Astrocyte (in vitro differentiated cells and primary cell): ENCODE data around the gene KDM2B. TPM values are rescaled to one million over a fixed set of nuclear protein-coding genes. Genes with fewer than 3 reads are reported as not detected.

Experiments
- DNase-seq: peaks from one replicate; pipeline ENCODE4 v3.0.0-alpha.2; 2010; ENCODE audit warnings: low read depth
- FAIRE-seq: peaks from 2 replicates; lab custom pipeline; 2011; peaks lifted over from hg19 to GRCh38; lab: Jason Lieb, UNC
- H2AFZ ChIP-seq: 2 replicates; pipeline ENCODE4 v1.6.0; 2012; ENCODE audit warnings: low read depth, low read length, inconsistent platforms
- H3K27ac ChIP-seq: 2 replicates; pipeline ENCODE4 v1.5.1; 2011; ENCODE audit warnings: low read depth, low read length, inconsistent platforms
- H3K27me3 ChIP-seq: 2 replicates; pipeline ENCODE4 v1.6.0; 2011; ENCODE audit warnings: low read length, inconsistent platforms; ENCODE audit not compliant: insufficient read depth
- H3K36me3 ChIP-seq: 2 replicates; pipeline ENCODE4 v1.5.1; 2011; ENCODE audit warnings: low read length, inconsistent platforms; ENCODE audit not compliant: insufficient read depth
- H3K4me1 ChIP-seq: 2 replicates; pipeline ENCODE4 v1.5.1; 2011; ENCODE audit warnings: low read length, inconsistent platforms; ENCODE audit not compliant: insufficient read depth
- H3K4me2 ChIP-seq: 2 replicates; pipeline ENCODE4 v1.6.0; 2012; ENCODE audit warnings: low read length, inconsistent platforms
- H3K4me3 ChIP-seq: 2 replicates; pipeline ENCODE4 v1.5.1; 2011; ENCODE audit warnings: low read depth, mild to moderate bottlenecking, low read length, inconsistent platforms; ENCODE audit not compliant: insufficient read depth
- H3K79me2 ChIP-seq: 2 replicates; pipeline ENCODE4 v1.6.0; 2012; ENCODE audit warnings: mild to moderate bottlenecking, low read length, inconsistent platforms; ENCODE audit not compliant: insufficient read depth
- H3K9ac ChIP-seq: 2 replicates; pipeline ENCODE4 v1.6.0; 2012; ENCODE audit warnings: mild to moderate bottlenecking, low read length, inconsistent platforms
- H3K9me3 ChIP-seq: 2 replicates; pipeline ENCODE4 v1.5.1; 2012; ENCODE audit warnings: low read depth, mild to moderate bottlenecking, low read length, inconsistent platforms; ENCODE audit not compliant: insufficient read depth
- H4K20me1 ChIP-seq: 2 replicates; pipeline ENCODE4 v1.6.0; 2012; ENCODE audit warnings: low read length, inconsistent platforms; ENCODE audit not compliant: insufficient read depth
- H3K27ac Mint-ChIP-seq: one replicate; pipeline ENCODE4 v1.8.0; 2021; ENCODE audit warnings: mild to moderate bottlenecking, mixed read lengths; ENCODE audit not compliant: unreplicated experiment
- H3K27me3 Mint-ChIP-seq: one replicate; pipeline ENCODE4 v1.8.0; 2021; ENCODE audit warnings: low read depth, mixed read lengths; ENCODE audit not compliant: unreplicated experiment
- H3K36me3 Mint-ChIP-seq: one replicate; pipeline ENCODE4 v1.8.0; 2021; ENCODE audit warnings: low read depth, mixed read lengths; ENCODE audit not compliant: unreplicated experiment
- H3K4me1 Mint-ChIP-seq: one replicate; pipeline ENCODE4 v1.8.0; 2021; ENCODE audit warnings: low read depth, mixed read lengths; ENCODE audit not compliant: unreplicated experiment
- H3K4me3 Mint-ChIP-seq: one replicate; pipeline ENCODE4 v1.8.0; 2021; ENCODE audit warnings: mild to moderate bottlenecking, moderate library complexity, mixed read lengths; ENCODE audit not compliant: unreplicated experiment
- H3K9me3 Mint-ChIP-seq: one replicate; pipeline ENCODE4 v1.8.0; 2021; ENCODE audit warnings: mild to moderate bottlenecking, mixed read lengths; ENCODE audit not compliant: unreplicated experiment
- EZH2 ChIP-seq: IDR thresholded peaks from 2 replicates; pipeline ENCODE4 v1.6.1; 2012; ENCODE audit warnings: mild to moderate bottlenecking, low read length, inconsistent platforms; ENCODE audit not compliant: insufficient read depth
- total RNA-seq: library from RNA; stranded (reverse); gene quantifications from 2 replicates; pipeline ENCODE4 v1.2.1, GENCODE V29; 2021
- TF ChIP-seq, protein P1 (sequence below): IDR thresholded peaks from 2 replicates; pipeline ENCODE4 v1.5.1; 2011; ENCODE audit warnings: low read depth, mild to moderate bottlenecking, inconsistent platforms, low read length, moderate library complexity; ENCODE audit not compliant: insufficient read depth

KDM2B gene
- total RNA-seq, 1 donor from 2014 or later, result 23.4 TPM

DNA sequence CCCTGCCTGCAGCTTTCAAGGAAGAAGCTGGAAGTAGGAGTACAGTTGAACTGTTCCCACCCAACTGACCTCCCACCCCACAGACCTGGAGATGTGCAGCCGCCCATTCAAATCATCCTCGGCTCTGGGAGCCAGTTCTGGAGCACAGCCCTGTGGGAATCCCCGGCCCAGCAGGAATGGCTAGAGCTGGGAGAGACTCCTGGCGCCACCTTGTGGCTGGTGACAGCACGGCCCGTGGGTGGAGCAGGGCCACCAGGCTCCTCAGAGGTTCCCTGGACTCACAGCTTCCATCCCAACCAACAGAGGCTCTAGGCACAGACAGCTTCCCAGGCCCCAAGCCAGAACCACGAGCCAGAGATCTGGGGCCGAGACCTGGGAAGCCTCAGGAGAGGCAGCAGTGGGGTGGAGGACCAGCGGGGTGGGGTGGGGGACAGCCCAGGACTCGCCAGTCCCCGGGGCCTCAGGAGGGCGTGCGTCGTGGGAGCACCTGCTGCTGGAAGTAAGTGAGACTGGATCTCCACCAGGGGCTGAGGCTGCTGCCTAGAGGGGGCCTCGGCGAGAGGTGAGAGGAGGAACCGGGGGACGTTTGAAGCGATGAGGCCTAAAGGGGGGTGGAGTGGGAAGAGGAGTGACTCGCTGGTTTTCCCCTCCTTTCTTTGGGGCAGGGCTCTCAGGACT is 137.5 kb downstream of the KDM2B start:
- H3K4me1 ChIP-seq, result no peaks in the 10 kb centered on the region
- peaks cover 12% of the 10 kb centered on the region for H4K20me1 ChIP-seq
- Mint-ChIP-seq H3K36me3 (peaks cover 14% of the 10 kb centered on the region), H3K27ac (no peak overlapping the region), H3K4me1 (no peaks in the 10 kb centered on the region), H3K9me3 (no peaks in the 10 kb centered on the region), H3K27me3 (no peaks in the 10 kb centered on the region), H3K4me3 (no peak overlapping the region)
- H3K9me3 ChIP-seq, result no peaks in the 10 kb centered on the region
- DNase-seq, result peak; percentile 29
- no peak overlapping the region for H3K27ac ChIP-seq
- no peak overlapping the region for H2AFZ ChIP-seq
- no peak for FAIRE-seq
- peaks cover 4% of the 10 kb centered on the region for H3K79me2 ChIP-seq
- H3K9ac ChIP-seq, result no peak overlapping the region
- TF ChIP-seq, protein P1, sequence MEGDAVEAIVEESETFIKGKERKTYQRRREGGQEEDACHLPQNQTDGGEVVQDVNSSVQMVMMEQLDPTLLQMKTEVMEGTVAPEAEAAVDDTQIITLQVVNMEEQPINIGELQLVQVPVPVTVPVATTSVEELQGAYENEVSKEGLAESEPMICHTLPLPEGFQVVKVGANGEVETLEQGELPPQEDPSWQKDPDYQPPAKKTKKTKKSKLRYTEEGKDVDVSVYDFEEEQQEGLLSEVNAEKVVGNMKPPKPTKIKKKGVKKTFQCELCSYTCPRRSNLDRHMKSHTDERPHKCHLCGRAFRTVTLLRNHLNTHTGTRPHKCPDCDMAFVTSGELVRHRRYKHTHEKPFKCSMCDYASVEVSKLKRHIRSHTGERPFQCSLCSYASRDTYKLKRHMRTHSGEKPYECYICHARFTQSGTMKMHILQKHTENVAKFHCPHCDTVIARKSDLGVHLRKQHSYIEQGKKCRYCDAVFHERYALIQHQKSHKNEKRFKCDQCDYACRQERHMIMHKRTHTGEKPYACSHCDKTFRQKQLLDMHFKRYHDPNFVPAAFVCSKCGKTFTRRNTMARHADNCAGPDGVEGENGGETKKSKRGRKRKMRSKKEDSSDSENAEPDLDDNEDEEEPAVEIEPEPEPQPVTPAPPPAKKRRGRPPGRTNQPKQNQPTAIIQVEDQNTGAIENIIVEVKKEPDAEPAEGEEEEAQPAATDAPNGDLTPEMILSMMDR, result peak; percentile 66
- TF ChIP-seq EZH2, result no peak
- no peak overlapping the region for H3K4me2 ChIP-seq
- H3K4me3 ChIP-seq, result no peak overlapping the region
- H3K27me3 ChIP-seq, result no peaks in the 10 kb centered on the region
- peaks cover 8% of the 10 kb centered on the region for H3K36me3 ChIP-seq

DNA sequence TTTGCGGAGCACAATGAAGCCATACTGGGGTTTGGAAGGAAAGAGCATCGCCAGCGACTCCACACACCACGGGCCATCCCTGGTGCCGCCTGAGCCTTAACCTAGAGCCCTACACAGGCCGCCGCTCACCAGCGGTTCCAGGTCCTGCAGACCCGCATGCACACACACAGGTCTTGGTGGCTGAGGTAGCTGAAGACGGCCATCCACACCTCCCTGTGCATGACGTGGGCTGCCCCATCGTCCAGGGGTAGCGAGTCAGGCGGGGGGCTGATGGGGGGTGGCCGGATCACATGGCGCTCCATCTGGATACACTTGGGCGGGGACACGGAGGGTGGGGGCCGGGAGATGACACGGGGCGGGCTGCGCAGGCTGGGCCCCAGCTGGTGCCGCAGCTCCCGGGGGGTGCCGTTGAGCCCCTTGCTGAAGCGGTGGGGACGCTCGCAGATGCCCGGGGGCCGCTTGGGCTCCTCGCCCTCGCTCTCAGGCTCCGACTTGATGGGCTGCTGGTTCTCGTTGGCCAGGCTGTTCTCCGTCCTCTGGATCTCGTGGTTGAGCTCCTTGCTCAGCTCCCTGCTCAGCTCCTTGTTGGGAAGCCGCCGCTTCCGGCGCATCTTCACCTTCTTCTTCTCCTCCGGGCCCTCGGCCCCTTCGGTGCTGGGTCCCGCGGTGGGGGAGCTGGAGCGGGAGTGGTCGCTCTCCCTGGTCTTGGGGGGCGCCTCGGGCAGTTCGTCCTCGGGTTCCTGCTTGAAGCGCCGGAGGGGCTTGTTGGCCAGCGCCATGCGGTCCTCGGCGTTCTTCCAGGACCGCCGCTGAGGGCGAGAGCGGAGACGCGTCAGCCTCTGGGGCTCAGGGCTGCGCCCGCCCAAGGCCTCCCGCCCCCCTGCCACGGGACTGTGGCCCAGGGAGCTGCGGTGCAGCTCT is 138.5 kb downstream of the KDM2B start:
- Histone ChIP-seq H2AFZ (no peak overlapping the region), H4K20me1 (peaks cover 12% of the 10 kb centered on the region), H3K4me1 (no peaks in the 10 kb centered on the region), H3K27ac (no peak overlapping the region), H3K27me3 (no peaks in the 10 kb centered on the region), H3K9me3 (no peaks in the 10 kb centered on the region), H3K4me2 (no peak overlapping the region), H3K4me3 (no peak overlapping the region), H3K79me2 (peaks cover 4% of the 10 kb centered on the region), H3K36me3 (peaks cover 12% of the 10 kb centered on the region), H3K9ac (no peak overlapping the region)
- DNase-seq (no peak), FAIRE-seq (no peak)
- Mint-ChIP-seq H3K27me3 (no peaks in the 10 kb centered on the region), H3K9me3 (no peaks in the 10 kb centered on the region), H3K36me3 (peaks cover 22% of the 10 kb centered on the region), H3K4me3 (no peak overlapping the region), H3K27ac (no peak overlapping the region), H3K4me1 (no peaks in the 10 kb centered on the region)
- TF ChIP-seq EZH2, result no peak
- TF ChIP-seq, protein P1, result no peak
